GM12873 (cell line): ENCODE measurements around the gene CFAP92.

Experiments used
- CTCF ChIP-seq: IDR thresholded peaks from 2 replicates; pipeline ENCODE4 v1.5.1; 2012; ENCODE audit warnings: low read depth, mild to moderate bottlenecking, moderate library complexity, low read length, control low read depth; ENCODE audit not compliant: insufficient read depth; ENCODE audit errors: missing control alignments

CFAP92 gene

GRCh38 chr3:129036222-129037092, 42.6 kb upstream of the CFAP92 start:
- no peak for TF ChIP-seq CTCF

- TF ChIP-seq CTCF: no peak
Observed at GRCh38 chr3:129035360-129036221, 41.7 kb upstream of the CFAP92 start.

GRCh38 chr3:129034642-129035041, 40.8 kb upstream of the CFAP92 start:
- TF ChIP-seq CTCF: no peak

- TF ChIP-seq CTCF: no peak
Observed at GRCh38 chr3:129033633-129034321, 39.9 kb upstream of the CFAP92 start.

- TF ChIP-seq CTCF: no peak
Observed at GRCh38 chr3:129033151-129033550, 39.3 kb upstream of the CFAP92 start.

GRCh38 chr3:129032716-129033115, 38.8 kb upstream of the CFAP92 start:
- no peak for TF ChIP-seq CTCF

GRCh38 chr3:129031476-129032215, 37.8 kb upstream of the CFAP92 start:
- no peak for TF ChIP-seq CTCF
